ENCODE results near the gene KRT1. TPM values are rescaled to one million over a fixed set of nuclear protein-coding genes. Genes with fewer than 3 reads are reported as not detected.

Gene KRT1
- total RNA-seq, 3 donors from 2014 or later (not counting 1 experiment from before 2014, with no cell fraction given) = 0.27 to 1.8 TPM; not detected in 1

DNA sequence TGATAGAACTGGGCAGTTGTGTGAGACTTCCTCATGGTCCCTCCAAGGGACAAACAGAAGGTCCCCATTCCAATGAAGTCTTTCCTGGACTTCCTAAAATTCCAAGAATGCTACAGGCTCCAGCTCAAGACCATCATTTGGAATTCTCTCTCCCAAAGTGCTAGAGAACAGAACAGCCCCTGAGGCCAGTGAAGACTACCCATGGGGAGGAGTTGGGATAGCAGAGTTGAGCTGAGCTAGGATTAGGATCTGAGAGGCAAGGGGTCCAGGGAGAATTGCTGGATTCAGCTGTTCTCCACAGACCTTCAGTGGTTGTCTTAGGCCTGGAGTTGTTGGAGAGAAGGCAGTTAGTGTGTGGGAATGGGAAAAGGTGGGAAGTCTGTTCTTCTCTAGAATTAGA is 10.8 kb downstream of the KRT1 start:
- no peak overlapping the region for H3K4me3 Mint-ChIP-seq
- TF ChIP-seq, protein P1, sequence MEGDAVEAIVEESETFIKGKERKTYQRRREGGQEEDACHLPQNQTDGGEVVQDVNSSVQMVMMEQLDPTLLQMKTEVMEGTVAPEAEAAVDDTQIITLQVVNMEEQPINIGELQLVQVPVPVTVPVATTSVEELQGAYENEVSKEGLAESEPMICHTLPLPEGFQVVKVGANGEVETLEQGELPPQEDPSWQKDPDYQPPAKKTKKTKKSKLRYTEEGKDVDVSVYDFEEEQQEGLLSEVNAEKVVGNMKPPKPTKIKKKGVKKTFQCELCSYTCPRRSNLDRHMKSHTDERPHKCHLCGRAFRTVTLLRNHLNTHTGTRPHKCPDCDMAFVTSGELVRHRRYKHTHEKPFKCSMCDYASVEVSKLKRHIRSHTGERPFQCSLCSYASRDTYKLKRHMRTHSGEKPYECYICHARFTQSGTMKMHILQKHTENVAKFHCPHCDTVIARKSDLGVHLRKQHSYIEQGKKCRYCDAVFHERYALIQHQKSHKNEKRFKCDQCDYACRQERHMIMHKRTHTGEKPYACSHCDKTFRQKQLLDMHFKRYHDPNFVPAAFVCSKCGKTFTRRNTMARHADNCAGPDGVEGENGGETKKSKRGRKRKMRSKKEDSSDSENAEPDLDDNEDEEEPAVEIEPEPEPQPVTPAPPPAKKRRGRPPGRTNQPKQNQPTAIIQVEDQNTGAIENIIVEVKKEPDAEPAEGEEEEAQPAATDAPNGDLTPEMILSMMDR (IDR thresholded peaks at IDR 0.05) = no peak
- Histone ChIP-seq H3K27ac (ENCODE audit: low read length) (no peak overlapping the region), H3K4me1 (ENCODE audit: control insufficient read depth, insufficient read depth, low read length) (no peaks in the 10 kb centered on the region), H3K9me3 (ENCODE audit: control insufficient read depth, insufficient read depth, low read length) (no peaks in the 10 kb centered on the region), H3K36me3 (ENCODE audit: control insufficient read depth, insufficient read depth, low read length) (no peaks in the 10 kb centered on the region), H3K4me3 (ENCODE audit: low read length) (no peak overlapping the region), H3K27me3 (ENCODE audit: control insufficient read depth, insufficient read depth, low read length) (no peaks in the 10 kb centered on the region)
- H3K9me3 Mint-ChIP-seq = no peaks in the 10 kb centered on the region
- no peaks in the 10 kb centered on the region for H3K36me3 Mint-ChIP-seq
- H3K27me3 Mint-ChIP-seq (ENCODE audit: low read depth in 2 of 2) = peaks cover 0 to 5% of the 10 kb centered on the region in 2 donors
- DNase-seq (no peak), ATAC-seq (no peak)
- intact Hi-C loops (cut with micrococcal nuclease) = no loop called here
- H3K4me1 Mint-ChIP-seq = peaks cover 5 to 14% of the 10 kb centered on the region in 2 donors
- peak overlapping the region in 1 of 2 donors; percentile 6 for H3K27ac Mint-ChIP-seq

DNA sequence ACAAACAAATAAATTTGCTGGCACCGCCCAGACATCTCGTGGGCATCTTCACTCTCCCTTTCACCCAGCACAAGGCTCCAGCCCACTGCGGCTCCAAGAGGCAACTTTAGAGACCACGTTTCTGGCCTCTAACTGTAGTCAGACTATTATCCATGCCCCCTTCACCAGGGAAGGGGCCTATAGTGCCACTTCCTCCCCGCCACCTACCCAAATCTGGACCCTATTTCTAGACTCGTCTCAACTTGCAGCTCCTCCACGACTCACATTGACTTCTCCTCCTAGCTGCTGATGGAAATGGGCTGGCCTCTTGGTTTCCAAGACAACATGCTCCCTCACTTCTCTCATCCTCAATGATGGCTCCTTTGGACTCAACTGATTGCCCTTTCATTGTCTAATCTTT is 12.3 kb downstream of the KRT1 start:
- Mint-ChIP-seq H3K27me3 (ENCODE audit: low read depth in 2 of 2) (peaks cover 0 to 3% of the 10 kb centered on the region in 2 donors), H3K36me3 (no peaks in the 10 kb centered on the region), H3K9me3 (no peaks in the 10 kb centered on the region), H3K4me1 (peaks cover 6 to 21% of the 10 kb centered on the region in 2 donors), H3K4me3 (no peak overlapping the region), H3K27ac (peak overlapping the region in 1 of 2 donors; percentile 12)
- intact Hi-C loops (cut with micrococcal nuclease) = no loop called here
- Histone ChIP-seq H3K4me1 (ENCODE audit: control insufficient read depth, insufficient read depth, low read length) (no peaks in the 10 kb centered on the region), H3K4me3 (ENCODE audit: low read length) (no peak overlapping the region), H3K27ac (ENCODE audit: low read length) (no peak overlapping the region), H3K36me3 (ENCODE audit: control insufficient read depth, insufficient read depth, low read length) (no peaks in the 10 kb centered on the region), H3K9me3 (ENCODE audit: control insufficient read depth, insufficient read depth, low read length) (no peaks in the 10 kb centered on the region), H3K27me3 (ENCODE audit: control insufficient read depth, insufficient read depth, low read length) (no peaks in the 10 kb centered on the region)
- ATAC-seq = no peak
- TF ChIP-seq, protein P1 (IDR thresholded peaks at IDR 0.05) = no peak
- WGBS (ENCODE audit: insufficient coverage) = 83% methylated on average over 7 of the region's 7 CpGs
- DNase-seq = no peak

DNA sequence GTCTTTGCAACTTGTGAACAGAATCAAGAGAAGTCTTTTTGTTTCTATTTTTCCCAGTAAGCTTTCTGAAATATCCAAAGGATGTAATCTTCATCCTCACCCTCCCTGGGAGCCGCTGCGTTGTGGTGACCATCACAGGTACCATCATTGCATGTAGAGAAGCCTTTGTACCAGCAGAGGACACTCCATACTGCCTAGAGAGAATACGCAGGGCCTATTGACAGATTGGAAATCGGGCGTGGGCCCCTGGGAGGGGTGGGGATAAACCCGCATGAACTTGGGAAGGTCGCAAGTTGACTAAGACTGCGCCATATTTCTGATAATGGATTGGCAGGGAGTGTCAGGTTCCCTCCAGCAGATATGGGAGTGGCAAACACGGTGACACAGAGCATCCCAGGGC is 12.7 kb downstream of the KRT1 start:
- H3K27ac Mint-ChIP-seq = no peak overlapping the region
- no peak for ATAC-seq
- WGBS (ENCODE audit: insufficient coverage) = 81% methylated on average over 9 of the region's 9 CpGs
- Histone ChIP-seq H3K36me3 (ENCODE audit: control insufficient read depth, insufficient read depth, low read length) (no peaks in the 10 kb centered on the region), H3K27ac (ENCODE audit: low read length) (no peak overlapping the region), H3K4me3 (ENCODE audit: low read length) (no peak overlapping the region), H3K4me1 (ENCODE audit: control insufficient read depth, insufficient read depth, low read length) (peaks cover 2% of the 10 kb centered on the region), H3K9me3 (ENCODE audit: control insufficient read depth, insufficient read depth, low read length) (no peaks in the 10 kb centered on the region), H3K27me3 (ENCODE audit: control insufficient read depth, insufficient read depth, low read length) (no peaks in the 10 kb centered on the region)
- no peaks in the 10 kb centered on the region for H3K9me3 Mint-ChIP-seq
- intact Hi-C loops (cut with micrococcal nuclease) = no loop called here
- peaks cover 0 to 3% of the 10 kb centered on the region in 2 donors for H3K27me3 Mint-ChIP-seq (ENCODE audit: low read depth in 2 of 2)
- DNase-seq = no peak
- TF ChIP-seq, protein P1 (IDR thresholded peaks at IDR 0.05) = no peak
- H3K36me3 Mint-ChIP-seq = no peaks in the 10 kb centered on the region
- peaks cover 10 to 26% of the 10 kb centered on the region in 2 donors for H3K4me1 Mint-ChIP-seq
- no peak overlapping the region for H3K4me3 Mint-ChIP-seq

DNA sequence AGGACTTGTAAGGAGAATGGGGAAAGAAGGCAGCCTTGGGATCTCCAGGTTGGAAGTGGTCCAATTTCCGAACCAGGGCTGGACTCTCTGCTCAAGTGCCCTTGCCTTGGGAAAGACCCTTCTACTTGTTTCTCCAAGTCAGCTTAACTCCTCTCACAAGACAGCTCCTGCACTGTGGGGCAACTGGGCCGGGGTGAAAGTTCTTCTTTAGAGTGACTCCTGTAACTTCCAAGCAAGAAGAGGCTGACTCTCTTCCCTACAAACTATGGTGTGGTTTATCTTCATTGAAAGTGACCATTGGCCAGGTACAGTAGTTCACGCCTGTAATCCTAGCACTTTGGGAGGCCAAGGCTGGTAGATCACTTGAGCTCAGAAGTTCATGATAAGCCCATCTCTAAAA is 13.7 kb downstream of the KRT1 start:
- Mint-ChIP-seq H3K27ac (no peak overlapping the region), H3K9me3 (no peaks in the 10 kb centered on the region), H3K36me3 (no peaks in the 10 kb centered on the region), H3K4me3 (no peak overlapping the region), H3K27me3 (ENCODE audit: low read depth in 2 of 2) (peaks cover 0 to 3% of the 10 kb centered on the region in 2 donors), H3K4me1 (peaks cover 19 to 35% of the 10 kb centered on the region in 2 donors)
- WGBS (ENCODE audit: insufficient coverage) = 93% methylated on average over 3 of the region's 3 CpGs
- Histone ChIP-seq H3K9me3 (ENCODE audit: control insufficient read depth, insufficient read depth, low read length) (no peaks in the 10 kb centered on the region), H3K4me3 (ENCODE audit: low read length) (no peak overlapping the region), H3K27ac (ENCODE audit: low read length) (no peak overlapping the region), H3K36me3 (ENCODE audit: control insufficient read depth, insufficient read depth, low read length) (no peaks in the 10 kb centered on the region), H3K4me1 (ENCODE audit: control insufficient read depth, insufficient read depth, low read length) (peaks cover 10% of the 10 kb centered on the region), H3K27me3 (ENCODE audit: control insufficient read depth, insufficient read depth, low read length) (no peaks in the 10 kb centered on the region)
- no peak for DNase-seq
- ATAC-seq = no peak
- intact Hi-C loops (cut with micrococcal nuclease) = no loop called here
- TF ChIP-seq, protein P1 (IDR thresholded peaks at IDR 0.05) = no peak
